ENCODE measurements around the gene OR8H3. TPM values are rescaled to one million over a fixed set of nuclear protein-coding genes. Genes with fewer than 3 reads are reported as not detected.

The OR8H3 gene
- total RNA-seq, 4 donors from 2014 or later, result not detected

DNA sequence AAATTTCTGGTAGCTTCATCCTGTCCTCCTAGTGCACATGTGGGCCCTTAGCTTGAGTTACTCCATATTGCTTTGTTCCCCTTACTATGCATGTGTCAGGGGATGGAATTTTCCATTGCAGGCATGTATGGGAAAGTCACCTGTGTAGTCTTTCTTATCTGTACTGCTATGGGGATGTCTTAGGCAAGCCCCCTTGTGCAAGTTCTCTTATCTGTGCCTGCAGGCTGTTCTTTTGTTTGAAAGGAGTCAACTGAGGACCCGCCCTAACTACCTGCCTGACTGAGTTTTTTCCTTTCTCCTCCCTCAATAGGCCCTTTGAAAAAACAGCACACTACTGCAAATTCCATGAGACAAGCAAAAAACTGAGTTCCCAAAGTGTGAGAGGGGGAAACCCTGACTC, 29.2 kb downstream of the OR8H3 start:
- TF ChIP-seq EP300 (IDR thresholded peaks at IDR 0.05) (no peak), CTCF (IDR thresholded peaks at IDR 0.05) (no peak), POLR2A (IDR thresholded peaks at IDR 0.05) (no peak), POLR2AphosphoS5 (IDR thresholded peaks at IDR 0.05) (no peak)
- no peak overlapping the region for H3K27ac ChIP-seq
- 60 to 83% methylated on average over 1 of the region's 1 CpG for WGBS, 2 donors (ENCODE audit: low coverage in 1 of 2)
- H3K4me3 ChIP-seq, result no peak overlapping the region
- H3K27me3 ChIP-seq, result no peaks in the 10 kb centered on the region
- H3K36me3 ChIP-seq, result no peaks in the 10 kb centered on the region
- ATAC-seq, result no peak
- H3K9me3 ChIP-seq, result peaks cover 0 to 21% (median 0%) of the 10 kb centered on the region in 3 donors
- no peaks in the 10 kb centered on the region for H3K4me1 ChIP-seq

DNA sequence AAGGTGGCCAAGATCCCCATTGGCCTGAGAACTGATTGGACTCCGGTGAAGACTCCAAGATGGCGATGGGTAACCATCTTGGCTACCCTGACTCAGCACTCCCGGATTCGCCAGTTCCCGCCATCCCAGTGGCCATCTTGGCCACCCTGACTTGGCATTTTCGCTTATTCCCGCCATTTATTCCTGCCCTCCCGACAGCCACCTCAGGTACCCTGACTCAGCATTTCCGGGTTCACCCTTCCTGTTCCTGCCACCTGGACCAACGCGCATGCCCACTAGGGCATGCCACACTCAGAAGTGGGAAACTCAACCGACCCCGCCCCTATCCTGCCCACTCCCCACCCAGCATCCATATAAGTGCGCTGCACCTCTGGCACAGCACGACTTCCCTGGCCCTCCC, 30.2 kb downstream of the OR8H3 start:
- 89 to 97% methylated on average over 6 to 14 of the region's 15 CpGs for WGBS, 2 donors (ENCODE audit: low coverage in 1 of 2)
- no peak overlapping the region for H3K4me3 ChIP-seq
- H3K27ac ChIP-seq, result no peak overlapping the region
- H3K27me3 ChIP-seq, result no peaks in the 10 kb centered on the region
- H3K4me1 ChIP-seq, result no peaks in the 10 kb centered on the region
- ATAC-seq, result no peak
- H3K36me3 ChIP-seq, result no peaks in the 10 kb centered on the region
- peaks cover 0 to 21% (median 0%) of the 10 kb centered on the region in 3 donors for H3K9me3 ChIP-seq
- TF ChIP-seq EP300 (IDR thresholded peaks at IDR 0.05) (no peak), POLR2AphosphoS5 (IDR thresholded peaks at IDR 0.05) (no peak), CTCF (IDR thresholded peaks at IDR 0.05) (no peak), POLR2A (IDR thresholded peaks at IDR 0.05) (no peak)

DNA sequence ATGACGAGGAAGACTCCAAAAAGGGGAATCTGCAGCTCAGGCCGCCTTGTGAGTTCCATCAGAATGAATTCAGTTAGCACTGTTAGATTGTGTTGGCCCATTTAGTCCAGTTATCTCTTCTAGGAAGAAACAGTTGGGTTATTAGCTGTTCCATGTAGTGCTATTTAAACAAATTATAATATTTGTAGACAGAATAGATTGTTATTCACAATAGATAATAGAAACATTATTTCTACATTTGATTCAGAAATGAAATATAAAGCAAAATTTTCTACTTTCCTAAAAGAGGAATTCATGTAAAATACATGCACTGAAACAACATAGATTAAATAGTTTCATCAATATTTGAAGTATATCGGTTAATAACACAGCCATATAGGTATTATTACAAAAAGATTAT, 38.0 kb downstream of the OR8H3 start, which contains the start of gene OR8K5:
TSS of gene OR8K5 (minus strand) at position 101 of the 400 bp plus-strand sequence. CDS start at position 101, 0 bp downstream.
- ATAC-seq, result no peak

DNA sequence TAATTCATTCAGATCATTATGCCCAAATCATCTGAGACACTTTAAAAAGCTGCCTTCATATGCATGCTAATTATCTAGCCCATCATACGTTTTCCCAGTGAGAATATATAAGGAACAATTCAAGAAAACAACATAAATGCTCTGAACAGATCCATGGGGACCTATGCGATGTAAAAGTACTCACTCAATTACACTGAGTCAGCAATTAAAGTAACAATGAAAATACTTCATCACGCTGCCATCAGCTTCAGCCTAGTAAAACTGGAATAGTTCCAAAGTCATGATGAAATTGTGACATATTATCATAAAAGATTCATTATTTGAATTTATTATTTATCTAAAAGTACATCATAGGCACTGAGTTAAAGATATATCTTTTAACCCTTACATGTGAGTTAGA, 41.6 kb downstream of the OR8H3 start:
- Histone ChIP-seq H3K9me3 (no peaks in the 10 kb centered on the region), H3K4me3 (no peak overlapping the region), H3K36me3 (no peaks in the 10 kb centered on the region), H3K27me3 (no peaks in the 10 kb centered on the region), H3K27ac (no peak overlapping the region), H3K4me1 (no peaks in the 10 kb centered on the region)
- TF ChIP-seq POLR2AphosphoS5 (IDR thresholded peaks at IDR 0.05) (no peak), POLR2A (IDR thresholded peaks at IDR 0.05) (no peak), CTCF (IDR thresholded peaks at IDR 0.05) (no peak), EP300 (IDR thresholded peaks at IDR 0.05) (no peak)
- ATAC-seq, result no peak
- WGBS, 2 donors (ENCODE audit: low coverage in 1 of 2), result 63 to 64% methylated on average over 3 of the region's 3 CpGs

More for the DNA sequence above, 38.0 kb downstream of the OR8H3 start, which contains the start of gene OR8K5:
- Histone ChIP-seq H3K27me3 (no peaks in the 10 kb centered on the region), H3K27ac (no peak within 1 kb of the TSS), H3K36me3 (no peaks in the 10 kb centered on the region), H3K4me1 (no peaks in the 10 kb centered on the region), H3K9me3 (no peaks in the 10 kb centered on the region), H3K4me3 (no peak within 1 kb of the TSS)
- WGBS, 2 donors (ENCODE audit: low coverage in 1 of 2), result 74 to 90% methylated on average over 2 to 3 of the region's 3 CpGs
- TF ChIP-seq CTCF (IDR thresholded peaks at IDR 0.05) (no peak), POLR2A (IDR thresholded peaks at IDR 0.05) (no peak), POLR2AphosphoS5 (IDR thresholded peaks at IDR 0.05) (no peak), EP300 (IDR thresholded peaks at IDR 0.05) (no peak)

DNA sequence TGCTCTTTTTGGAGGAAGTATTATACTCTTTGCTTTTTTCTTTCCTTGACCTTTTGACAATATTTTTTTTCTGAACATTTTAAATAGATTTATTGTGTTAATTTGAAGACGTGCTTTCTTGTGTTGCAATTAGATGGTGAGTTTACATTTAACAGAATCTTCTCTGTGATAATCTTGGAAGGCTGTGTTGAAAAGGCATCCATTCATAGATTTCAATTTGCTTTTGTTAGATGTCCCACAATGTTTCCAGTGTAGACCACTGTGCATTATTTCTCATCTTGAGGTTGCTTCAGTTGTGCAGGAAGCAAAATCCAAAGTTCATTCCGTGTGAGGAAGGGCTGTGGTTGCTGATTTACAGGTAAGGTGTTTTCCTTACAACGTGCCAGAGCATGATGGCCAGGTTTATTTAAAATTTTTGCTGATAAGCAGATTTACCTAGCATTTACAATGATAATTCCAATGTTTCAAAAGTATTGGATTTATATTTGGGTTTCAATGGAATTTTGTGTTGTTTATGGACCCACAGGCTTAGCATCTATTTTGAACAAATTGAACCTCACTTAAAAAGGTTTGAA, 50.2 kb downstream of the OR8H3 start:
- 45% methylated on average over 3 of the region's 3 CpGs for WGBS, 2 donors (ENCODE audit: low coverage in 1 of 2)
- H3K4me1 ChIP-seq, result no peaks in the 10 kb centered on the region

More for the DNA sequence above, 50.2 kb downstream of the OR8H3 start:
- Histone ChIP-seq H3K36me3 (no peaks in the 10 kb centered on the region), H3K27ac (no peak overlapping the region), H3K9me3 (no peaks in the 10 kb centered on the region), H3K4me3 (no peak overlapping the region), H3K27me3 (no peaks in the 10 kb centered on the region)
- TF ChIP-seq POLR2AphosphoS5 (IDR thresholded peaks at IDR 0.05) (no peak), CTCF (IDR thresholded peaks at IDR 0.05) (no peak), EP300 (IDR thresholded peaks at IDR 0.05) (no peak), POLR2A (IDR thresholded peaks at IDR 0.05) (no peak)
- no peak for ATAC-seq

Measured in gastroesophageal sphincter (tissue), 4 donors.